ENCODE results near the gene SOD2.

GRCh38 chr6:159682810-159683209 lies 10.2 kb downstream of the SOD2 start:
- TF ChIP-seq, protein P1, sequence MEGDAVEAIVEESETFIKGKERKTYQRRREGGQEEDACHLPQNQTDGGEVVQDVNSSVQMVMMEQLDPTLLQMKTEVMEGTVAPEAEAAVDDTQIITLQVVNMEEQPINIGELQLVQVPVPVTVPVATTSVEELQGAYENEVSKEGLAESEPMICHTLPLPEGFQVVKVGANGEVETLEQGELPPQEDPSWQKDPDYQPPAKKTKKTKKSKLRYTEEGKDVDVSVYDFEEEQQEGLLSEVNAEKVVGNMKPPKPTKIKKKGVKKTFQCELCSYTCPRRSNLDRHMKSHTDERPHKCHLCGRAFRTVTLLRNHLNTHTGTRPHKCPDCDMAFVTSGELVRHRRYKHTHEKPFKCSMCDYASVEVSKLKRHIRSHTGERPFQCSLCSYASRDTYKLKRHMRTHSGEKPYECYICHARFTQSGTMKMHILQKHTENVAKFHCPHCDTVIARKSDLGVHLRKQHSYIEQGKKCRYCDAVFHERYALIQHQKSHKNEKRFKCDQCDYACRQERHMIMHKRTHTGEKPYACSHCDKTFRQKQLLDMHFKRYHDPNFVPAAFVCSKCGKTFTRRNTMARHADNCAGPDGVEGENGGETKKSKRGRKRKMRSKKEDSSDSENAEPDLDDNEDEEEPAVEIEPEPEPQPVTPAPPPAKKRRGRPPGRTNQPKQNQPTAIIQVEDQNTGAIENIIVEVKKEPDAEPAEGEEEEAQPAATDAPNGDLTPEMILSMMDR (IDR thresholded peaks at IDR 0.05; ENCODE audit: borderline replicate concordance, extremely low read depth, low read length, poor library complexity, severe bottlenecking), result no peak
- TF ChIP-seq EZH2 (IDR thresholded peaks at IDR 0.05; ENCODE audit: borderline replicate concordance, low read depth, low read length, severe bottlenecking), result no peak
